Measurements from ENCODE around the gene PICALM.
"Not testable (repeated sequence)": the region's sequence is repeated elsewhere in the genome, so short reads cannot be mapped to it uniquely, and the experiment has no call there.

Gene PICALM

GRCh38 chr11:85934596-85935169, 134.2 kb downstream of the PICALM start:
- no peak for DNase-seq

DNA sequence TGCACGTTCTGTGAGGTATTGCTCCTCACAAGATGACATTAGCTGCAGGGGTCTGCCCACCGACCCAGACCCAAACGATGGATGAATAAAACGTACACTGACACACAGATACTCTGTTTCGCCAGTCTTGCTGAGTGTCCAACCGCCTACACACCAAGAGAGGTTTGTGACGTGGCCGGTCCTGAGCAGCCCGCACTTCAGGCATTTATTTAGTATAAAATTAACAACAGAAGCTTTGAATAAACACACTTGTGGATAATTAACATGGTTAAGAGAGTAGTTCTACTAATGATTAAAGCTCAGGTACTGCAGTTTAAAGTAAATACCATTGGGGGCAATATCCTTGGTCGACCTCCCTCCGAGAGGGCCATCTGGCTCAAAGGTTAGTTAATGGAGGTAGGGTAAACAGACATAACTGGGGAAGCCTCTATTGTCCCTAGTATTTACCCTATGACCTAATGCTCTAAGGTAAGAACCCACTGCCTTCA, 138.0 kb downstream of the PICALM start:
- DNase-seq = no peak

GRCh38 chr11:85926653-85927214, 142.2 kb downstream of the PICALM start:
- DNase-seq = not testable (repeated sequence)

DNA sequence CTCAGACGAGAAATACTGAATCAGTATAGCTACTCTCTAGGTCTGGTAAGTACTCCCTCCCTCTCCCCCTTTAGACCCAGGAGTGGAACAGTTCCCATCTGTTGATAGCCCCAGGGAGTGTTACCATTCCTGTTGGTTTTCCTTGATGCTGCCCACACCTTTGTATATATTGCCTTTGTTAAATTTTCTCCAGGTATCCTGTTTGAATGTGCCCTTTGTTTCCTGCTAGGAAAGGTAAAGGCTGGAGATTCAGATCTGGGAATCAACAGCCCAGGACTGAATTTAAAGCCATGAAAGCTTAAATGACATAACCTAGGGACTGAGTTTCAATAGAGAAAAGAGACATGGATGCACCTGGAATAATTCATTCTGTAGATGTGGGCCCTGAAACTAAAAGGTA, 145.4 kb downstream of the PICALM start:
- DNase-seq = no peak

GRCh38 chr11:85922367-85922766, 146.5 kb downstream of the PICALM start:
- no peak for DNase-seq

- no peak for DNase-seq
Observed at GRCh38 chr11:85918910-85919794, 149.7 kb downstream of the PICALM start.

- no peak for DNase-seq
Observed at GRCh38 chr11:85914425-85914824, 154.5 kb downstream of the PICALM start.

DNA sequence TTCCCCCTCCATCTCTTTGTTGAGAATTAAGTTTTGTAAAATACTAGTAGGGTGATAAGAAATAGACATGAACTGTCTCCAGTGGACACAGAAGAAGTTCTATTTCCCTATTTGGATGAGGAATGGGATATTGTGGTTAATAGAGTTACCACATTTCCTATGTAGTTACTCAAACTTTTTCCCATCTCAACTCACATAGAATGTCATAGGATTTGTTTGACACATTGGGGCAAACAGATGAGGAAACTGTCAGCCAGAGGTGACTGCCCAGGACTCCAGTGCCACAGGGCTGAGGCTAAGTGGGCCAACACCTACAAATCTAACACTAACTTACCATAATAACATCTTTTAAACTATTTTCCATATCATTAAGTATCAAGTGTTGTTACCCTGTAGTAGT, 155.4 kb downstream of the PICALM start:
- no peak for DNase-seq

GRCh38 chr11:85912414-85912813, 156.5 kb downstream of the PICALM start:
- no peak for DNase-seq

Data from GDM1 (cell line).